Activated CD8-positive, alpha-beta memory T cell treated with anti-CD3 and anti-CD28 coated beads, Interleukin-2, amount 50 U/mL, for 24 hours (primary cell): ENCODE data around the gene RFFL.
"Not testable (repeated sequence)": the region's sequence is repeated elsewhere in the genome, so short reads cannot be mapped to it uniquely, and the experiment has no call there.

Source experiments
- DNase-seq: peaks from one replicate; pipeline ENCODE4 v3.0.0-alpha.2; 2020; ENCODE audit errors: extremely low read depth

The RFFL gene

GRCh38 chr17:35006961-35007360 is 56.5 kb downstream of the RFFL start:
- DNase-seq, result no peak

GRCh38 chr17:35006345-35006744 is 57.2 kb downstream of the RFFL start:
- no peak for DNase-seq

GRCh38 chr17:35003778-35004177 is 59.7 kb downstream of the RFFL start:
- DNase-seq, result no peak

- DNase-seq, result no peak
Observed at GRCh38 chr17:35002876-35003551, 60.5 kb downstream of the RFFL start.

- no peak for DNase-seq
Observed at GRCh38 chr17:35001549-35001948, 62.0 kb downstream of the RFFL start.

GRCh38 chr17:35000965-35001364 is 62.5 kb downstream of the RFFL start:
- DNase-seq, result not testable (repeated sequence)

GRCh38 chr17:34999456-34999855 is 64.1 kb downstream of the RFFL start:
- DNase-seq, result no peak

- DNase-seq, result peak; percentile 29
Observed at GRCh38 chr17:34998205-34998604, 65.3 kb downstream of the RFFL start.

GRCh38 chr17:34997355-34997862 is 66.1 kb downstream of the RFFL start:
- DNase-seq, result no peak

- DNase-seq, result no peak
Observed at GRCh38 chr17:34996422-34997285, 66.9 kb downstream of the RFFL start.

GRCh38 chr17:34993031-34993430 is 70.5 kb downstream of the RFFL start:
- no peak for DNase-seq

- DNase-seq, result no peak
Observed at GRCh38 chr17:34991606-34992005, 71.9 kb downstream of the RFFL start.

GRCh38 chr17:34990921-34991365 is 72.6 kb downstream of the RFFL start:
- DNase-seq, result no peak

GRCh38 chr17:34989473-34989872 is 74.0 kb downstream of the RFFL start:
- no peak for DNase-seq

GRCh38 chr17:34988644-34989043 is 74.9 kb downstream of the RFFL start:
- DNase-seq, result no peak

- DNase-seq, result no peak
Observed at GRCh38 chr17:34987232-34987631, 76.3 kb downstream of the RFFL start.

- no peak for DNase-seq
Observed at GRCh38 chr17:34981538-34982241, 81.8 kb downstream of the RFFL start.

- peak; percentile 35 for DNase-seq
Observed at GRCh38 chr17:34980681-34981537, 82.6 kb downstream of the RFFL start.

- DNase-seq, result peak; percentile 86
Observed at GRCh38 chr17:34980353-34980680, 83.2 kb downstream of the RFFL start, which contains the start of gene LIG3. LIG3 (plus strand) TSS chr17:34980512; CDS start chr17:34983006, 2,494 bp downstream.

- DNase-seq, result no peak
Observed at GRCh38 chr17:34979650-34980352, 83.7 kb downstream of the RFFL start.

GRCh38 chr17:34979153-34979552 is 84.4 kb downstream of the RFFL start:
- no peak for DNase-seq
